Psoas muscle (tissue), 8 donors: ENCODE data around the gene CYP2W1. TPM values are rescaled to one million over a fixed set of nuclear protein-coding genes. Genes with fewer than 3 reads are reported as not detected.

Source experiments
- ATAC-seq, 4 donors: fragments of 200-7000 bp; cut with Tn5 transposase; one replicate each; pipeline ENCODE4 v1.9.1; 2020; ENCODE audit warnings: moderate library complexity in 3 of 4, mild to moderate bottlenecking in 2 of 4
- DNase-seq, 2 donors: peaks; one replicate each; pipeline ENCODE4 v3.0.0-alpha.2; 2020
- H3K27ac ChIP-seq: fragments of 200-600 bp; one replicate; pipeline ENCODE4 v1.8.0; 2022
- H3K27me3 ChIP-seq, 3 donors: fragments of 200-600 bp in 1 of 3; one replicate each; pipeline versions ENCODE4 v1.6.1 to v1.8.0; 2013 to 2022; ENCODE audit warnings: low read length in 2 of 3, mild to moderate bottlenecking in 2 of 3, moderate library complexity in 1 of 3; ENCODE audit not compliant: insufficient read depth in 3 of 3
- H3K36me3 ChIP-seq, 2 donors: fragments of 200-600 bp in 1 of 2; one replicate each; pipeline versions ENCODE4 v1.6.1 to v1.8.0; 2013 to 2022; ENCODE audit warnings: low read depth in 1 of 2, mild to moderate bottlenecking in 1 of 2, moderate library complexity in 1 of 2; ENCODE audit not compliant: insufficient read depth in 1 of 2
- H3K4me1 ChIP-seq: fragments of 200-600 bp; one replicate; pipeline ENCODE4 v1.8.0; 2022
- H3K4me3 ChIP-seq: fragments of 200-600 bp; one replicate; pipeline ENCODE4 v1.8.0; 2022; ENCODE audit warnings: mild to moderate bottlenecking
- H3K9me3 ChIP-seq: fragments of 200-600 bp; one replicate; pipeline ENCODE4 v1.8.0; 2022
- CTCF ChIP-seq: fragments of 200-600 bp; IDR thresholded peaks from one replicate; pipeline ENCODE4 v1.8.0; 2022; ENCODE audit warnings: antibody characterized with exemption
- WGBS, 3 donors: extraction: QIAGEN DNeasy Blood & Tissue Kit; methylation state at CpG; one replicate each; pipeline versions ENCODE4 v1.1.6 to v1.1.7; 2013; 5-methylcytosine and 5-hydroxymethylcytosine counted together
- intact Hi-C, 2 donors: fragments of 100-400 bp; cut with DNase I; formaldehyde crosslinking; loops; one replicate each; pipeline versions ENCODE4 v1.11.0 to v1.14.2; 2022
- polyA plus RNA-seq, 3 donors: library from polyadenylated mRNA; stranded (reverse); fragments of 200-250 nt; gene quantifications; one replicate each; pipeline ENCODE4 v1.2.3, GENCODE V29; 2013
- total RNA-seq, 4 donors: library from RNA; stranded (reverse); fragmentation: NEBNext Ultra II Directional in 2 of 4; extraction: Animal tissue kit (Norgen Biotek cat#: 25700) in 2 of 4; gene quantifications; one replicate each; pipeline versions ENCODE4 v1.2.1 to v1.2.4, GENCODE V29; 2021 to 2023
- donor health status: healthy with polysubstance abuse.
- donor health status: DM: no; HTN: no; CAD: no; lungs with moderate emphysema.
- donor health status: Bipolar disorder and iron deficiency.
- donor health status: healthy.
- donor health status: DM: yes; HTN: yes; CAD: no.
- donor health status: DM: no; HTN: no; CAD: no.
- donor health status: DM: no; HTN: no; CAD: no.
- donor health status: DM: yes; HTN: yes; CAD: no.

The CYP2W1 gene
- total and polyA plus RNA-seq, 7 donors, result not detected

- peak in 1 of 2 donors; percentile 44 for DNase-seq
- no peaks in the 10 kb centered on the region for H3K9me3 ChIP-seq
- H3K4me1 ChIP-seq, result no peaks in the 10 kb centered on the region
- no peak for TF ChIP-seq CTCF
- intact Hi-C loops, result no loop called here
- no peak overlapping the region for H3K27ac ChIP-seq
- no peaks in the 10 kb centered on the region for H3K36me3 ChIP-seq
- peak overlapping the region; percentile 62 for H3K4me3 ChIP-seq
- no peak for ATAC-seq
- WGBS, 3 donors, result 67 to 75% (median 71%) methylated on average over 18 to 20 of the region's 20 CpGs
- peaks cover 0 to 59% (median 17%) of the 10 kb centered on the region in 3 donors for H3K27me3 ChIP-seq
Measured at GRCh38 chr7:952548-953441, 30.2 kb upstream of the CYP2W1 start.

- Histone ChIP-seq H3K9me3 (no peaks in the 10 kb centered on the region), H3K4me3 (peak overlapping the region; percentile 62), H3K4me1 (no peaks in the 10 kb centered on the region), H3K36me3 (no peaks in the 10 kb centered on the region), H3K27me3 (peaks cover 0 to 62% (median 17%) of the 10 kb centered on the region in 3 donors), H3K27ac (no peak overlapping the region)
- intact Hi-C loops, result no loop called here
- WGBS, 3 donors, result 2 to 3% (median 3%) methylated on average over 27 to 78 of the region's 78 CpGs
- DNase-seq (peak; percentile 56 to 71), ATAC-seq (peak; percentile 18 to 44 (median 34))
- TF ChIP-seq CTCF, result no peak
Measured at GRCh38 chr7:953547-954327, 29.2 kb upstream of the CYP2W1 start.

- Histone ChIP-seq H3K9me3 (no peaks in the 10 kb centered on the region), H3K27me3 (peaks cover 0 to 54% (median 14%) of the 10 kb centered on the region in 3 donors), H3K4me3 (peak within 1 kb of the TSS; percentile 62), H3K4me1 (no peaks in the 10 kb centered on the region), H3K36me3 (no peaks in the 10 kb centered on the region), H3K27ac (no peak within 1 kb of the TSS)
- peak; percentile 51 to 62 for DNase-seq
- WGBS, 3 donors, result 9 to 20% (median 16%) methylated on average over 47 to 115 of the region's 115 CpGs
- peak; percentile 48 to 73 (median 62) for ATAC-seq
- intact Hi-C loops, result loop anchor here in 1 of 2 donors (5.0 kb wide), 1 partner anchor 47 kb away; no protein-coding TSS in a partner anchor
- TF ChIP-seq CTCF, result no peak
Measured at GRCh38 chr7:954330-955238, 28.4 kb upstream of the CYP2W1 start, which contains the start of gene ADAP1. Gene ADAP1 (minus strand): TSS chr7:954680. CDS start chr7:954477, 203 bp downstream.

- Histone ChIP-seq H3K27me3 (peaks cover 0 to 46% (median 14%) of the 10 kb centered on the region in 3 donors), H3K9me3 (no peaks in the 10 kb centered on the region), H3K27ac (no peak overlapping the region), H3K36me3 (no peaks in the 10 kb centered on the region), H3K4me3 (no peak overlapping the region), H3K4me1 (no peaks in the 10 kb centered on the region)
- ATAC-seq (no peak), DNase-seq (peak in 1 of 2 donors; percentile 32)
- WGBS, 3 donors, result 57 to 73% (median 62%) methylated on average over 10 of the region's 10 CpGs
- TF ChIP-seq CTCF, result no peak
- intact Hi-C loops, result loop anchor here in 1 of 2 donors (5.0 kb wide), 1 partner anchor 49 kb away; no protein-coding TSS in a partner anchor
Measured at GRCh38 chr7:956031-956430, 26.9 kb upstream of the CYP2W1 start.
